ENCODE measurements around the gene MYEOV. TPM values are rescaled to one million over a fixed set of nuclear protein-coding genes. Genes with fewer than 3 reads are reported as not detected.

Gene MYEOV
- total RNA-seq, 4 donors from 2014 or later, result 1.1 TPM; not detected in 3

- intact Hi-C loops (cut with DNase I; ENCODE audit: low total_unique reads) (no loop called here), in situ Hi-C loops (cut with MboI; ENCODE audit: low sequenced_read_pairs in 4 of 4) (loop anchor here in 1 of 4 donors (25.0 kb wide), 1 partner anchor 349 kb away; the partner anchor contains the start of gene CCND1)
- no peaks in the 10 kb centered on the region for H3K4me1 ChIP-seq
- TF ChIP-seq POLR2A (IDR thresholded peaks at IDR 0.05) (no peak), CTCF (IDR thresholded peaks at IDR 0.05 in 4 of 5, conservative IDR thresholded peaks at IDR 0.05 in 1 of 5) (no peak)
- H3K27ac ChIP-seq, result no peak overlapping the region
- H3K36me3 ChIP-seq, result no peaks in the 10 kb centered on the region
- no peaks in the 10 kb centered on the region for H3K27me3 ChIP-seq
- DNase-seq (no peak), ATAC-seq (no peak)
- no peak overlapping the region for H3K4me3 ChIP-seq
- no peaks in the 10 kb centered on the region for H3K9me3 ChIP-seq
Observed at GRCh38 chr11:69287968-69288882, 5.7 kb upstream of the MYEOV start.

GRCh38 chr11:69288883-69289242 is 5.1 kb upstream of the MYEOV start:
- H3K27me3 ChIP-seq, result no peaks in the 10 kb centered on the region
- TF ChIP-seq POLR2A (IDR thresholded peaks at IDR 0.05), result no peak
- no peak for TF ChIP-seq CTCF (IDR thresholded peaks at IDR 0.05 in 4 of 5, conservative IDR thresholded peaks at IDR 0.05 in 1 of 5)
- no peak overlapping the region for H3K4me3 ChIP-seq
- no peak for DNase-seq
- no peaks in the 10 kb centered on the region for H3K36me3 ChIP-seq
- intact Hi-C loops (cut with DNase I; ENCODE audit: low total_unique reads), result no loop called here
- no peak overlapping the region for H3K27ac ChIP-seq
- in situ Hi-C loops (cut with MboI; ENCODE audit: low sequenced_read_pairs in 4 of 4), result loop anchor here in 1 of 4 donors (25.0 kb wide), 1 partner anchor 348 kb away; the partner anchor contains the start of gene CCND1
- ATAC-seq, result no peak
- no peaks in the 10 kb centered on the region for H3K9me3 ChIP-seq
- H3K4me1 ChIP-seq, result no peaks in the 10 kb centered on the region

- in situ Hi-C loops (cut with MboI; ENCODE audit: low sequenced_read_pairs in 4 of 4), result loop anchor here in 1 of 4 donors (25.0 kb wide), 1 partner anchor 346 kb away; the partner anchor contains the start of gene CCND1
- no peak for TF ChIP-seq POLR2A (IDR thresholded peaks at IDR 0.05)
- no peak for TF ChIP-seq CTCF (IDR thresholded peaks at IDR 0.05 in 4 of 5, conservative IDR thresholded peaks at IDR 0.05 in 1 of 5)
- Histone ChIP-seq H3K27me3 (no peaks in the 10 kb centered on the region), H3K27ac (no peak overlapping the region), H3K4me3 (no peak overlapping the region), H3K9me3 (no peaks in the 10 kb centered on the region), H3K36me3 (no peaks in the 10 kb centered on the region), H3K4me1 (no peaks in the 10 kb centered on the region)
- DNase-seq (no peak), ATAC-seq (no peak)
- intact Hi-C loops (cut with DNase I; ENCODE audit: low total_unique reads), result loop anchor here (5.0 to 10.0 kb wide), 2 partner anchors 154 to 351 kb away; partner anchors contain the start of gene CCND1
Observed at GRCh38 chr11:69290806-69291205, 3.1 kb upstream of the MYEOV start.

GRCh38 chr11:69291459-69292110 is 2.4 kb upstream of the MYEOV start:
- ATAC-seq (no peak), DNase-seq (no peak)
- no peak overlapping the region for H3K4me3 ChIP-seq
- H3K27me3 ChIP-seq, result no peaks in the 10 kb centered on the region
- no peaks in the 10 kb centered on the region for H3K9me3 ChIP-seq
- in situ Hi-C loops (cut with MboI; ENCODE audit: low sequenced_read_pairs in 4 of 4) (loop anchor here in 1 of 4 donors (25.0 kb wide), 1 partner anchor 346 kb away; the partner anchor contains the start of gene CCND1), intact Hi-C loops (cut with DNase I; ENCODE audit: low total_unique reads) (loop anchor here (5.0 to 10.0 kb wide), 2 partner anchors 153 to 351 kb away; partner anchors contain the start of gene CCND1)
- no peak overlapping the region for H3K27ac ChIP-seq
- H3K4me1 ChIP-seq, result peaks cover under 1 to 7% of the 10 kb centered on the region in 2 donors
- H3K36me3 ChIP-seq, result no peaks in the 10 kb centered on the region
- TF ChIP-seq CTCF (IDR thresholded peaks at IDR 0.05 in 4 of 5, conservative IDR thresholded peaks at IDR 0.05 in 1 of 5), result no peak
- no peak for TF ChIP-seq POLR2A (IDR thresholded peaks at IDR 0.05)

Measured in gastrocnemius medialis (tissue), 4 donors.